K562 (cell line): ENCODE data around the gene NIPAL3. TPM values are rescaled to one million over a fixed set of nuclear protein-coding genes. Genes with fewer than 3 reads are reported as not detected.

Source experiments
- ARHGAP35 ChIP-seq: fragments of 450-650 bp; IDR thresholded peaks from 2 replicates; pipeline ENCODE4 v1.6.1; 2018; ENCODE audit not compliant: partially characterized antibody
- ATF2 ChIP-seq: sonication (generic); formaldehyde crosslinking; IDR thresholded peaks from 2 replicates; pipeline ENCODE4 v1.8.1; 2022; ENCODE audit warnings: missing genetic modification reagents
- ERF ChIP-seq: fragments of 450-650 bp; formaldehyde crosslinking; IDR thresholded peaks from 2 replicates; pipeline ENCODE4 v1.4.0; 2020; ENCODE audit warnings: mild to moderate bottlenecking, mixed read lengths
- GTF2F1 ChIP-seq: IDR thresholded peaks from 2 replicates; pipeline ENCODE4 v1.6.1; 2011; ENCODE audit warnings: low read depth, low read length, improper control_type of control experiment
- HINFP ChIP-seq: fragments of 450-650 bp; conservative IDR thresholded peaks from 2 replicates; pipeline ENCODE4 v1.6.1; 2016; ENCODE audit warnings: missing genetic modification characterization, low read depth, mild to moderate bottlenecking, control low read depth, missing compliant biosample characterization
- ILK ChIP-seq: fragments of 450-650 bp; IDR thresholded peaks from 2 replicates; pipeline ENCODE4 v1.6.1; 2016; ENCODE audit warnings: missing genetic modification characterization, low read depth, mild to moderate bottlenecking, missing compliant biosample characterization, moderate library complexity, borderline replicate concordance
- JUND ChIP-seq, 2 experiments: IDR thresholded peaks; 2 replicates in 1 of 2; 3 replicates in 1 of 2; pipeline ENCODE4 v1.6.1; 2011; ENCODE audit warnings: borderline replicate concordance in 2 of 2, low read depth in 2 of 2, low read length in 2 of 2, improper control_type of control experiment in 1 of 2, missing biosample characterization in 1 of 2, missing genetic modification characterization in 1 of 2, missing genetic modification reagents in 1 of 2
- MBD1 ChIP-seq: fragments of 250-450 bp; sonication (Bioruptor Pico); IDR thresholded peaks from 2 replicates; pipeline ENCODE4 v1.8.0; 2022; ENCODE audit warnings: inconsistent platforms
- NFIC ChIP-seq: fragments of 450-650 bp; IDR thresholded peaks from 2 replicates; pipeline ENCODE4 v1.6.1; 2017; ENCODE audit warnings: mild to moderate bottlenecking, inconsistent platforms
- NFRKB ChIP-seq: fragments of 450-650 bp; IDR thresholded peaks from 2 replicates; pipeline ENCODE4 v1.6.1; 2016; ENCODE audit warnings: low read depth
- POU5F1 ChIP-seq: fragments of 150-350 bp; IDR thresholded peaks from 2 replicates; pipeline ENCODE4 v1.6.1; 2014; ENCODE audit warnings: borderline replicate concordance, low read length, low read depth, mild to moderate bottlenecking; ENCODE audit not compliant: partially characterized antibody
- SP1 ChIP-seq: sonication (generic); formaldehyde crosslinking; IDR thresholded peaks from 2 replicates; pipeline ENCODE4 v1.8.1; 2022; ENCODE audit warnings: mild to moderate bottlenecking, missing genetic modification reagents
- SREBF1 ChIP-seq: fragments of 150-350 bp; IDR thresholded peaks from 2 replicates; pipeline ENCODE4 v1.6.1; 2014; ENCODE audit warnings: antibody characterized with exemption, low read depth, low read length, borderline replicate concordance
- TBL1XR1 ChIP-seq, 2 experiments: IDR thresholded peaks; 2 replicates each; pipeline ENCODE4 v1.6.1; 2012; ENCODE audit warnings: improper control_type of control experiment in 2 of 2, low read length in 2 of 2, mild to moderate bottlenecking in 1 of 2
- TFAP4 ChIP-seq: sonication (generic); formaldehyde crosslinking; IDR thresholded peaks from 2 replicates; pipeline ENCODE4 v1.8.0; 2022; ENCODE audit warnings: missing genetic modification reagents, mild to moderate bottlenecking, moderate library complexity, borderline replicate concordance
- THAP12 ChIP-seq: fragments of 250-450 bp; sonication (Bioruptor Pico); IDR thresholded peaks from 2 replicates; pipeline ENCODE4 v1.9.0; 2021; ENCODE audit warnings: mild to moderate bottlenecking, inconsistent platforms
- ZC3H11A ChIP-seq: IDR thresholded peaks from 2 replicates; pipeline ENCODE4 v1.6.1; 2012; ENCODE audit warnings: low read depth, low read length, improper control_type of control experiment
- ZNF121 ChIP-seq: sonication (generic); formaldehyde crosslinking; conservative IDR thresholded peaks from 2 replicates; pipeline ENCODE4 v1.8.0; 2022; ENCODE audit warnings: missing genetic modification reagents
- ZNF232 ChIP-seq: sonication (generic); formaldehyde crosslinking; IDR thresholded peaks from 2 replicates; pipeline ENCODE4 v1.8.0; 2022; ENCODE audit warnings: mild to moderate bottlenecking, missing genetic modification reagents
- polyA plus RNA-seq, 8 experiments: library from polyadenylated mRNA; depleted of rRNA in 4 of 8; stranded (reverse) in 5 of 8; unstranded in 3 of 8; fragments of >200 nt; fragmentation: Nextera tagmentation in 2 of 8; fragmentation: Illumina TruSeq in 1 of 8; extraction: Ambion mirVana in 2 of 8; extraction: Trizol in 1 of 8; gene quantifications; 2 replicates each; pipeline versions ENCODE4 v1.2.1 to v1.2.3, GENCODE V29; 2011 to 2014; ENCODE audit warnings: inconsistent platforms in 1 of 8, missing spikeins in 1 of 8
- total RNA-seq, 7 experiments: library from RNA; depleted of rRNA in 6 of 7; stranded (reverse); fragments of >200 nt in 6 of 7; fragmentation: Illumina TruSeq in 2 of 7; extraction: Trizol in 2 of 7; gene quantifications; 2 replicates each; pipeline versions ENCODE4 v1.2.1 to v1.2.3, GENCODE V29; 2011 to 2021; ENCODE audit warnings: low replicate concordance in 1 of 7

The NIPAL3 gene
- total and polyA plus RNA-seq, 9 of the 15 experiments (the other 6 are each of a cell fraction or from before 2014, with no cell fraction given) = 10.5 to 26.3 (median 16.0) TPM

GRCh38 chr1:24418898-24419628, 3.5 kb downstream of the NIPAL3 start (continued):
- TF ChIP-seq THAP12 (CRISPR knock-in tag) = no peak
- no peak for TF ChIP-seq ILK (tag)
- TF ChIP-seq ZC3H11A = no peak
- no peak for TF ChIP-seq NFRKB
- TF ChIP-seq ARHGAP35 = peak; percentile 69
- TF ChIP-seq ATF2 (CRISPR knock-in tag) = no peak
- TF ChIP-seq ZNF121 (CRISPR knock-in tag) = no peak
- TF ChIP-seq ZNF232 (CRISPR knock-in tag) = no peak
- TF ChIP-seq TFAP4 (CRISPR knock-in tag) = peak; percentile 65; the same call in 1 of the 2 replicates
- TF ChIP-seq SP1 (CRISPR knock-in tag) = peak; percentile 14; the same call in 1 of the 2 replicates
- no peak for TF ChIP-seq HINFP (tag)
- TF ChIP-seq SREBF1 = no peak
- TF ChIP-seq ERF (CRISPR knock-in tag) = no peak
- peak; percentile 36; the same call in 1 of the 2 replicates for TF ChIP-seq JUND (IDR thresholded peaks at IDR 0.05; ENCODE audit: borderline replicate concordance, low read depth, low read length)
- TF ChIP-seq JUND (tag; IDR thresholded peaks at IDR 0.05; ENCODE audit: borderline replicate concordance, low read depth, low read length) = no peak; the same call in 2 of the 3 replicates
- no peak for TF ChIP-seq POU5F1
- no peak for TF ChIP-seq GTF2F1
- no peak for TF ChIP-seq MBD1 (CRISPR knock-in tag)
- peak in 1 of 2 experiments; percentile 39; a peak in 1 of 4 replicates for TF ChIP-seq TBL1XR1 (IDR thresholded peaks at IDR 0.05; ENCODE audit: low read length in 2 of 2)
- peak; percentile 25; the same call in 1 of the 2 replicates for TF ChIP-seq NFIC
